ENCODE data around the gene GOLGA2.

The GOLGA2 gene

GRCh38 chr9:128211186-128211980, 64.4 kb downstream of the GOLGA2 start:
- DNase-seq (ENCODE audit: low read depth): no peak
- H3K4me3 ChIP-seq (ENCODE audit: low read length): no peak overlapping the region
- TF ChIP-seq CTCF (IDR thresholded peaks at IDR 0.05; ENCODE audit: insufficient read depth, low read depth, low read length, missing control alignments): no peak

GRCh38 chr9:128208946-128209669, 66.7 kb downstream of the GOLGA2 start:
- no peak for TF ChIP-seq CTCF (IDR thresholded peaks at IDR 0.05; ENCODE audit: insufficient read depth, low read depth, low read length, missing control alignments)
- H3K4me3 ChIP-seq (ENCODE audit: low read length): no peak overlapping the region
- DNase-seq (ENCODE audit: low read depth): no peak

GRCh38 chr9:128208386-128208785, 67.4 kb downstream of the GOLGA2 start:
- no peak for TF ChIP-seq CTCF (IDR thresholded peaks at IDR 0.05; ENCODE audit: insufficient read depth, low read depth, low read length, missing control alignments)
- DNase-seq (ENCODE audit: low read depth): peak; percentile 50
- H3K4me3 ChIP-seq (ENCODE audit: low read length): no peak overlapping the region

- DNase-seq (ENCODE audit: low read depth): no peak
- TF ChIP-seq CTCF (IDR thresholded peaks at IDR 0.05; ENCODE audit: insufficient read depth, low read depth, low read length, missing control alignments): no peak
- no peak overlapping the region for H3K4me3 ChIP-seq (ENCODE audit: low read length)
Measured at GRCh38 chr9:128206916-128207910, 68.6 kb downstream of the GOLGA2 start.

GRCh38 chr9:128206484-128206883, 69.3 kb downstream of the GOLGA2 start:
- TF ChIP-seq CTCF (IDR thresholded peaks at IDR 0.05; ENCODE audit: insufficient read depth, low read depth, low read length, missing control alignments): no peak
- H3K4me3 ChIP-seq (ENCODE audit: low read length): no peak overlapping the region
- DNase-seq (ENCODE audit: low read depth): no peak

Data from epithelial cell of esophagus (primary cell).